CD4-positive, alpha-beta T cell (primary cell): ENCODE data around the gene ZNRF4. TPM values are rescaled to one million over a fixed set of nuclear protein-coding genes. Genes with fewer than 3 reads are reported as not detected.

ENCODE experiments used
- ATAC-seq: fragments of 200-7000 bp; cut with Tn5 transposase; one replicate; pipeline ENCODE4 v1.10.0; 2022; ENCODE audit warnings: mild to moderate bottlenecking; ENCODE audit not compliant: poor library complexity
- CTCF ChIA-PET: fragments of 350-600 bp; sonication (Branson Sonifier 250); formaldehyde crosslinking; loops from one replicate; lab custom pipeline; 2021; ENCODE audit warnings: antibody characterized with exemption, inconsistent platforms; lab: Charles Lee
- POLR2A ChIA-PET: fragments of 350-600 bp; sonication (Branson Sonifier 250); formaldehyde crosslinking; loops from one replicate; lab custom pipeline; 2021; ENCODE audit warnings: antibody characterized with exemption, inconsistent platforms; lab: Charles Lee
- DNase-seq, 14 experiments: peaks; one replicate each; pipeline ENCODE4 v3.0.0-alpha.2; 2013 to 2020; ENCODE audit warnings: mixed read lengths in 2 of 14
- H3K27ac ChIP-seq, 2 donors: one replicate each; pipeline versions ENCODE4 v1.5.1 to v1.7.0; 2013; ENCODE audit warnings: low read length in 2 of 2, low read depth in 1 of 2, mild to moderate bottlenecking in 1 of 2
- H3K27me3 ChIP-seq, 2 experiments: 1 replicate in 1 of 2; 2 replicates in 1 of 2; pipeline versions ENCODE4 v1.6.1 to v1.7.0; 2013; ENCODE audit warnings: low read length in 2 of 2, control low read depth in 1 of 2, mild to moderate bottlenecking in 1 of 2, moderate library complexity in 1 of 2; ENCODE audit not compliant: insufficient read depth in 2 of 2, control insufficient read depth in 1 of 2
- H3K36me3 ChIP-seq: one replicate; pipeline ENCODE4 v1.6.1; 2013; ENCODE audit warnings: low read length, control low read depth; ENCODE audit not compliant: insufficient read depth
- H3K4me1 ChIP-seq: one replicate; pipeline ENCODE4 v1.6.1; 2013; ENCODE audit warnings: low read length, control low read depth; ENCODE audit not compliant: insufficient read depth
- H3K4me3 ChIP-seq: one replicate; pipeline ENCODE4 v1.5.1; 2013; ENCODE audit warnings: mild to moderate bottlenecking, low read length, moderate library complexity
- H3K9me3 ChIP-seq, 2 experiments: 1 replicate in 1 of 2; 2 replicates in 1 of 2; pipeline versions ENCODE4 v1.6.1 to v1.7.0; 2013; ENCODE audit warnings: low read length in 2 of 2, mild to moderate bottlenecking in 2 of 2, control low read depth in 1 of 2, moderate library complexity in 1 of 2; ENCODE audit not compliant: control insufficient read depth in 1 of 2, insufficient read depth in 1 of 2
- H3K27ac Mint-ChIP-seq: one replicate; pipeline ENCODE4 v1.8.0; 2020; ENCODE audit warnings: mixed read lengths
- H3K27me3 Mint-ChIP-seq: one replicate; pipeline ENCODE4 v1.8.0; 2021; ENCODE audit warnings: mixed read lengths
- H3K36me3 Mint-ChIP-seq: one replicate; pipeline ENCODE4 v1.8.0; 2021; ENCODE audit warnings: low read depth, mixed read lengths
- H3K4me1 Mint-ChIP-seq: one replicate; pipeline ENCODE4 v1.8.0; 2021; ENCODE audit warnings: low read depth, mixed read lengths
- H3K4me3 Mint-ChIP-seq: one replicate; pipeline ENCODE4 v1.8.0; 2020; ENCODE audit warnings: mild to moderate bottlenecking, mixed read lengths
- H3K9me3 Mint-ChIP-seq: one replicate; pipeline ENCODE4 v1.8.0; 2020; ENCODE audit warnings: mixed read lengths
- intact Hi-C, 2 experiments: fragments of 100-400 bp; cut with DNase I in 1 of 2; cut with micrococcal nuclease in 1 of 2; formaldehyde crosslinking; loops; one replicate each; pipeline versions ENCODE4 v1.15.1 to v1.9.0; 2023 to 2025; cut with DNase I, micrococcal nuclease
- total RNA-seq, 174 experiments: library from RNA in 2 of 174; stranded (reverse) in 2 of 174; gene quantifications; one replicate each; pipeline ENCODE4 v1.2.3 and lab custom pipeline; 2021 to 2026
- TF ChIP-seq, protein P1 (sequence below): fragments of 200-600 bp; IDR thresholded peaks from one replicate; pipeline ENCODE4 v1.8.0; 2022; ENCODE audit warnings: antibody characterized with exemption, mild to moderate bottlenecking

The ZNRF4 gene
- total RNA-seq, 2 experiments from 2014 or later = not detected

DNA sequence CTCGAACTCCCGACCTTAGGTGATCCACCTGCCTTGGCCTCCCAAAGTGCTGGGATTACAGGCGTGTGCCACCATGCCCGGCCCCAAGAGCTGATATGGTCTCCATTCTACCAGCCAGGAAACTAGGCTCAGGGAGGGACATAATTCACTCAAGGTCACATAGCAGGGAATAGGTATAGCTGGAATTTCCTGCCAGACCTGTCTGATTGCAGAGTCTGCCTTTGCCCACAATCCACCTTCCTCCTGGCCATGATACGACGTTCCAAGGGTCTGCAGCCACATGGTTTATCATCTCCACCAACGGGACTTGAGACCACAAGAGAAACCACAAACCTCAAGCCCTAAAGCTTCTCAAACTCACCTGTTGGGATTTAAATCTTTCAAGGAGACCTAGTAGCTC is 32.0 kb downstream of the ZNRF4 start:
- Histone ChIP-seq H3K27ac (no peak overlapping the region), H3K4me3 (no peak overlapping the region), H3K4me1 (no peaks in the 10 kb centered on the region), H3K36me3 (no peaks in the 10 kb centered on the region), H3K27me3 (peaks cover 17 to 33% of the 10 kb centered on the region in 2 experiments), H3K9me3 (peaks cover 3 to 7% of the 10 kb centered on the region in 2 experiments)
- H3K9me3 Mint-ChIP-seq = no peaks in the 10 kb centered on the region
- TF ChIP-seq, protein P1, sequence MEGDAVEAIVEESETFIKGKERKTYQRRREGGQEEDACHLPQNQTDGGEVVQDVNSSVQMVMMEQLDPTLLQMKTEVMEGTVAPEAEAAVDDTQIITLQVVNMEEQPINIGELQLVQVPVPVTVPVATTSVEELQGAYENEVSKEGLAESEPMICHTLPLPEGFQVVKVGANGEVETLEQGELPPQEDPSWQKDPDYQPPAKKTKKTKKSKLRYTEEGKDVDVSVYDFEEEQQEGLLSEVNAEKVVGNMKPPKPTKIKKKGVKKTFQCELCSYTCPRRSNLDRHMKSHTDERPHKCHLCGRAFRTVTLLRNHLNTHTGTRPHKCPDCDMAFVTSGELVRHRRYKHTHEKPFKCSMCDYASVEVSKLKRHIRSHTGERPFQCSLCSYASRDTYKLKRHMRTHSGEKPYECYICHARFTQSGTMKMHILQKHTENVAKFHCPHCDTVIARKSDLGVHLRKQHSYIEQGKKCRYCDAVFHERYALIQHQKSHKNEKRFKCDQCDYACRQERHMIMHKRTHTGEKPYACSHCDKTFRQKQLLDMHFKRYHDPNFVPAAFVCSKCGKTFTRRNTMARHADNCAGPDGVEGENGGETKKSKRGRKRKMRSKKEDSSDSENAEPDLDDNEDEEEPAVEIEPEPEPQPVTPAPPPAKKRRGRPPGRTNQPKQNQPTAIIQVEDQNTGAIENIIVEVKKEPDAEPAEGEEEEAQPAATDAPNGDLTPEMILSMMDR = no peak
- CTCF ChIA-PET = no interaction called here
- H3K4me3 Mint-ChIP-seq = no peak overlapping the region
- no peak overlapping the region for H3K27ac Mint-ChIP-seq
- H3K36me3 Mint-ChIP-seq = no peaks in the 10 kb centered on the region
- POLR2A ChIA-PET = no interaction called here
- DNase-seq (no peak), ATAC-seq (no peak)
- H3K27me3 Mint-ChIP-seq = peaks cover 64% of the 10 kb centered on the region
- intact Hi-C loops = no loop called here
- H3K4me1 Mint-ChIP-seq = no peaks in the 10 kb centered on the region

DNA sequence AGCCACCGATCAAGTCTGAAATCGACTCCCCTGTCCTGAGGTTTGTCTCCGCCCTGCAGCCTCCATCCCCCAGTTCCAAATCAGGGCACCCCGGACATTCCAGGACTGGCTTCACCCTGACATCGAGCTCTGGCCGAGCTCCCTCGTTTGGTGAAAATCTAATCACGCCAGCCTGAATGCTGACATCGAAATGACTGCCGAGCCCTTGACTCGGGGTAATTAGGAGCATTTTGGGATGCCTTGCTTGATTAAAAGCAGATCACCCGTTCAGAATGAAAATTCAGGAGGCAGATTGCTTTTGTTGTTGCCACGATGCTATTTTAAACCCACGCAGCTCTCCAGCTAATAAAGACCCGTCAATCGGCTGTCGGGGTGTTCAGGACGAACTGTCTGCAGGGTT is 34.3 kb downstream of the ZNRF4 start:
- peaks cover 61% of the 10 kb centered on the region for H3K27me3 Mint-ChIP-seq
- H3K4me1 Mint-ChIP-seq = no peaks in the 10 kb centered on the region
- TF ChIP-seq, protein P1 = no peak
- ATAC-seq (no peak), DNase-seq (no peak)
- Histone ChIP-seq H3K4me1 (no peaks in the 10 kb centered on the region), H3K27ac (no peak overlapping the region), H3K27me3 (peaks cover 26 to 48% of the 10 kb centered on the region in 2 experiments), H3K9me3 (peaks cover 0 to 16% of the 10 kb centered on the region in 2 experiments), H3K36me3 (no peaks in the 10 kb centered on the region), H3K4me3 (no peak overlapping the region)
- POLR2A ChIA-PET = no interaction called here
- CTCF ChIA-PET = no interaction called here
- no peak overlapping the region for H3K27ac Mint-ChIP-seq
- H3K9me3 Mint-ChIP-seq = no peaks in the 10 kb centered on the region
- intact Hi-C loops = no loop called here
- no peaks in the 10 kb centered on the region for H3K36me3 Mint-ChIP-seq
- no peak overlapping the region for H3K4me3 Mint-ChIP-seq

DNA sequence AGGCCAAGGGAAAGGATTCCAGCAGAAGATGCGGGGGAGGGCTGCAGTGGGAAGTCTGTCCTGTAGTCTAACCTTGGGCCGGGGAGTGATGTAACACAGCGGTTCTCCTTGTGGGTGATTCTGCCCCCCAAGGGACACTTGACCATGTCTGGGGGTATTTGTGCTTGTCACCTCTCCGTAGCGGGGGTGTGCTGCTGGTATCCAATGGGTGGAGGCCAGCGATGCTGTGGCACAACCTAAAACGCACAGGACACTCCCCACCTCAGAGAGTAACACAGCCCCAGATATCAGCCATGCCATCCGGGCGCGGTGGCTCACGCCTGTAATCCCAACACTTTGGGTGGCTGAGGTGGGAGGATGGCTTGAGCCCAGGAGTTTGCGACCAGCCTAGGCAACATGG is 36.3 kb downstream of the ZNRF4 start:
- intact Hi-C loops = no loop called here
- Mint-ChIP-seq H3K36me3 (no peaks in the 10 kb centered on the region), H3K9me3 (no peaks in the 10 kb centered on the region), H3K27me3 (peaks cover 60% of the 10 kb centered on the region), H3K27ac (no peak overlapping the region), H3K4me1 (no peaks in the 10 kb centered on the region), H3K4me3 (no peak overlapping the region)
- ChIA-PET CTCF (no interaction called here), POLR2A (no interaction called here)
- Histone ChIP-seq H3K27ac (no peak overlapping the region), H3K27me3 (peaks cover 33 to 55% of the 10 kb centered on the region in 2 experiments), H3K36me3 (no peaks in the 10 kb centered on the region), H3K4me3 (no peak overlapping the region), H3K9me3 (peaks cover 0 to 20% of the 10 kb centered on the region in 2 experiments), H3K4me1 (no peaks in the 10 kb centered on the region)
- DNase-seq (no peak), ATAC-seq (no peak)
- TF ChIP-seq, protein P1 = no peak
